Fibroblast of pulmonary artery (primary cell): Measurements from ENCODE around the gene RBBP8.
"Not testable (repeated sequence)": the region's sequence is repeated elsewhere in the genome, so short reads cannot be mapped to it uniquely, and the experiment has no call there.

ENCODE experiments used
- DNase-seq: peaks from one replicate; pipeline ENCODE4 v3.0.0-alpha.2; 2010; ENCODE audit warnings: low read depth
- H3K4me3 ChIP-seq: replicated peaks from 2 replicates; pipeline ENCODE4 v1.5.1; 2011; ENCODE audit warnings: low read depth, mild to moderate bottlenecking, control low read depth, low read length, moderate library complexity
- CTCF ChIP-seq: IDR thresholded peaks from 2 replicates; pipeline ENCODE4 v1.5.1; 2011; ENCODE audit warnings: mild to moderate bottlenecking, control low read depth, low read length, inconsistent platforms; ENCODE audit errors: missing control alignments

RBBP8 gene

GRCh38 chr18:22939649-22940048 is 6.5 kb downstream of the RBBP8 start:
- H3K4me3 ChIP-seq = no peak overlapping the region
- no peak for TF ChIP-seq CTCF

GRCh38 chr18:22943847-22944246 is 10.7 kb downstream of the RBBP8 start:
- no peak for TF ChIP-seq CTCF
- no peak for DNase-seq
- H3K4me3 ChIP-seq = no peak overlapping the region

More at GRCh38 chr18:22939649-22940048, 6.5 kb downstream of the RBBP8 start:
- DNase-seq = no peak

GRCh38 chr18:22946217-22946616 is 13.1 kb downstream of the RBBP8 start:
- no peak for TF ChIP-seq CTCF

GRCh38 chr18:22946846-22947245 is 13.7 kb downstream of the RBBP8 start:
- no peak overlapping the region for H3K4me3 ChIP-seq
- no peak for DNase-seq
- no peak for TF ChIP-seq CTCF

More at GRCh38 chr18:22946217-22946616, 13.1 kb downstream of the RBBP8 start:
- no peak overlapping the region for H3K4me3 ChIP-seq
- no peak for DNase-seq

GRCh38 chr18:22951823-22952222 is 18.7 kb downstream of the RBBP8 start:
- TF ChIP-seq CTCF = no peak
- no peak for DNase-seq

GRCh38 chr18:22952525-22952924 is 19.4 kb downstream of the RBBP8 start:
- peak; percentile 12 for DNase-seq
- TF ChIP-seq CTCF = no peak
- H3K4me3 ChIP-seq = no peak overlapping the region

More at GRCh38 chr18:22951823-22952222, 18.7 kb downstream of the RBBP8 start:
- no peak overlapping the region for H3K4me3 ChIP-seq

- not testable (repeated sequence) for DNase-seq, H3K4me3 ChIP-seq
Observed at GRCh38 chr18:22953982-22954381, 20.9 kb downstream of the RBBP8 start.

GRCh38 chr18:22956226-22956625 is 23.1 kb downstream of the RBBP8 start:
- no peak for DNase-seq
- TF ChIP-seq CTCF = no peak
- no peak overlapping the region for H3K4me3 ChIP-seq
